HFF-Myc (cell line): Measurements from ENCODE around the gene MSMP.

Source experiments
- DNase-seq: peaks from one replicate; pipeline ENCODE4 v3.0.0-alpha.2; 2011; ENCODE audit warnings: low read depth; ENCODE audit errors: extremely low read depth
- H3K4me3 ChIP-seq: replicated peaks from 2 replicates; pipeline ENCODE4 v1.5.1; 2011; ENCODE audit warnings: low read depth, mild to moderate bottlenecking, control low read depth, low read length
- CTCF ChIP-seq: IDR thresholded peaks from 2 replicates; pipeline ENCODE4 v1.5.1; 2012; ENCODE audit warnings: mild to moderate bottlenecking, low read depth, low read length, control low read depth; ENCODE audit errors: missing control alignments

Gene MSMP

GRCh38 chr9:35746583-35746982 lies 7.5 kb downstream of the MSMP start:
- DNase-seq, result no peak
- TF ChIP-seq CTCF, result no peak
- H3K4me3 ChIP-seq, result peak overlapping the region; percentile 93

- peak overlapping the region; percentile 93; the same call in 1 of the 2 replicates for H3K4me3 ChIP-seq
- no peak for TF ChIP-seq CTCF
- DNase-seq, result no peak
These were observed 8.5 kb downstream of the MSMP start for GRCh38 chr9:35745569-35745968.

- no peak overlapping the region for H3K4me3 ChIP-seq
- no peak for TF ChIP-seq CTCF
These were observed 10.1 kb downstream of the MSMP start for GRCh38 chr9:35743880-35744518.

GRCh38 chr9:35743452-35743851 lies 10.6 kb downstream of the MSMP start:
- TF ChIP-seq CTCF, result no peak
- DNase-seq, result no peak
- H3K4me3 ChIP-seq, result no peak overlapping the region

More at GRCh38 chr9:35743880-35744518, 10.1 kb downstream of the MSMP start:
- no peak for DNase-seq

- DNase-seq, result no peak
- no peak overlapping the region for H3K4me3 ChIP-seq
- TF ChIP-seq CTCF, result no peak
These were observed 12.3 kb downstream of the MSMP start for GRCh38 chr9:35741740-35742139.

- no peak for TF ChIP-seq CTCF
- no peak for DNase-seq
These were observed 13.8 kb downstream of the MSMP start for GRCh38 chr9:35740243-35740642.

GRCh38 chr9:35738924-35739323 lies 15.2 kb downstream of the MSMP start:
- no peak for TF ChIP-seq CTCF
- DNase-seq, result no peak
- H3K4me3 ChIP-seq, result no peak overlapping the region

More at GRCh38 chr9:35740243-35740642, 13.8 kb downstream of the MSMP start:
- H3K4me3 ChIP-seq, result no peak overlapping the region
